ENCODE data around the gene MASP2.

GRCh38 chr1:11058595-11059154, 11.6 kb upstream of the MASP2 start:
- TF ChIP-seq CTCF (IDR thresholded peaks at IDR 0.05) (no peak), ZFX (IDR thresholded peaks at IDR 0.05; ENCODE audit: borderline replicate concordance) (no peak)
